SHP77 treated with DMSO at 0.1 percent for 48 hours (cell line): ENCODE measurements around the gene KCNRG.
"Not testable (repeated sequence)": the region's sequence is repeated elsewhere in the genome, so short reads cannot be mapped to it uniquely, and the experiment has no call there.

ENCODE experiments used
- DNase-seq: peaks from one replicate; lab custom pipeline; 2025; lab: John Stamatoyannopoulos, UW

Gene KCNRG

GRCh38 chr13:50011461-50011860 lies 3.8 kb upstream of the KCNRG start:
- DNase-seq: no peak

- no peak for DNase-seq
Observed at GRCh38 chr13:50012396-50013169, 2.7 kb upstream of the KCNRG start.

- DNase-seq: no peak
Observed at GRCh38 chr13:50014386-50014785, 858 bp upstream of the KCNRG start.

- DNase-seq: no peak
Observed at GRCh38 chr13:50015750-50016149, 506 bp downstream of the KCNRG start.

- DNase-seq: no peak
Observed at GRCh38 chr13:50016444-50016843, 1.2 kb downstream of the KCNRG start.

GRCh38 chr13:50017819-50018218 lies 2.6 kb downstream of the KCNRG start:
- no peak for DNase-seq

- no peak for DNase-seq
Observed at GRCh38 chr13:50025436-50025835, 10.2 kb downstream of the KCNRG start.

GRCh38 chr13:50026788-50027473 lies 11.7 kb downstream of the KCNRG start:
- no peak for DNase-seq

- DNase-seq: no peak
Observed at GRCh38 chr13:50030315-50030714, 15.1 kb downstream of the KCNRG start.

- DNase-seq: no peak
Observed at GRCh38 chr13:50033725-50034124, 18.5 kb downstream of the KCNRG start.

GRCh38 chr13:50037788-50038187 lies 22.5 kb downstream of the KCNRG start:
- no peak for DNase-seq

- DNase-seq: no peak
Observed at GRCh38 chr13:50038266-50038665, 23.0 kb downstream of the KCNRG start.

- no peak for DNase-seq
Observed at GRCh38 chr13:50052478-50052877, 37.2 kb downstream of the KCNRG start.

GRCh38 chr13:50053844-50054243 lies 38.6 kb downstream of the KCNRG start:
- no peak for DNase-seq

- no peak for DNase-seq
Observed at GRCh38 chr13:50055454-50055853, 40.2 kb downstream of the KCNRG start.

GRCh38 chr13:50060718-50061117 lies 45.5 kb downstream of the KCNRG start:
- no peak for DNase-seq

GRCh38 chr13:50062336-50062735 lies 47.1 kb downstream of the KCNRG start:
- not testable (repeated sequence) for DNase-seq

GRCh38 chr13:50065712-50066111 lies 50.5 kb downstream of the KCNRG start:
- no peak for DNase-seq

- no peak for DNase-seq
Observed at GRCh38 chr13:50068508-50068907, 53.3 kb downstream of the KCNRG start.

GRCh38 chr13:50069261-50069660 lies 54.0 kb downstream of the KCNRG start:
- DNase-seq: no peak

GRCh38 chr13:50070186-50070585 lies 54.9 kb downstream of the KCNRG start:
- no peak for DNase-seq
